Measurements from ENCODE around the gene MYO3A.

- no peak for TF ChIP-seq CTCF (IDR thresholded peaks at IDR 0.05; ENCODE audit: low read depth, low read length)
- TF ChIP-seq POLR2A (IDR thresholded peaks at IDR 0.05; ENCODE audit: extremely low read depth, insufficient read length) = no peak
- TF ChIP-seq MAX (IDR thresholded peaks at IDR 0.05; ENCODE audit: low read depth, low read length) = no peak
- no peak for TF ChIP-seq MYC (IDR thresholded peaks at IDR 0.05; ENCODE audit: low read depth, low read length)
Observed at GRCh38 chr10:26022831-26023230, 88.8 kb downstream of the MYO3A start.
